GM18505 (cell line): ENCODE results near the gene SDC4.
"Not testable (repeated sequence)": the region's sequence is repeated elsewhere in the genome, so short reads cannot be mapped to it uniquely, and the experiment has no call there.

Source experiments
- ATAC-seq: cut with Tn5 transposase; IDR thresholded peaks from one replicate; pipeline ENCODE4 v1.9.1; 2021; ENCODE audit not compliant: unreplicated experiment
- POLR2A ChIP-seq: IDR thresholded peaks from 4 replicates; pipeline ENCODE4 v1.6.1; 2011; ENCODE audit warnings: borderline replicate concordance; ENCODE audit not compliant: insufficient read depth, insufficient read length; ENCODE audit errors: extremely low read depth

Gene SDC4

DNA sequence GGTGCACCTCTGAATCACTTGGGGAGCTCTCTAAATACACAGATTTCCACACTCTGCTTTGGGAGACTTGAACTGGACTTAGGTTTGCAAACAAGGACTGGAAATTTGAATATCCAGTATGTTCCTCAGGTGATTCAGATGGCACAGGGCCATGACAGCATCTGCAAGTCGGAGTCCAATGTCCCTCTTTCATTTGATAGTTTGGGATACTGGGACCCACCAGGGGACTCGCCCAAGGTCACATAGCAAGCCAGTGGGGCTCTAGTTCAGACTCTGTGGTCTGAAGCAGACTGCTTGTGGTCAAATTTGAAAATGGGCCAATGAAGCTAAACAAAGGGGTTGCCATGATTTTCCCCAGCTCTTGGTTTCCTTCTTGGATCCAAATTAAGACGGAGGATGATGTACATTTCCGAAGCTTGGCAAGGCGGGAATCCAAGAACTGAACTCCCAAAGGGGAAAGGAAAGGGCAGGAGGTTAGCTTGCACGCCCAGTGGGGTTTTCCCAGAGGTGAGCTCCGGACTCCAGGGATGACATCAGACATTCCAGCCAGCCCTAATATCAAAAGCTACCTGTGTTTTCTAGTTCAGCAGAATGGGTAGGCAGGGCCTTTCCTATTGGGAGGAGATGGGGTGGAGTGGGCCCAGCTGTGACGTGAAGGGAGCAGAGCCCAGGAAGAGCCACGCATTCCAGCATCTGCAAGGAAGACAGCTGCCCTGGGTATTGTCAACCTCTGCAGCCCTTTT lies 11.4 kb upstream of the SDC4 start:
- no peak for TF ChIP-seq POLR2A
- no peak for ATAC-seq

- no peak for TF ChIP-seq POLR2A
Measured at GRCh38 chr20:45359069-45359405, 10.8 kb upstream of the SDC4 start.

GRCh38 chr20:45358282-45359068 lies 10.3 kb upstream of the SDC4 start:
- ATAC-seq, result no peak
- TF ChIP-seq POLR2A, result no peak

More at GRCh38 chr20:45359069-45359405, 10.8 kb upstream of the SDC4 start:
- no peak for ATAC-seq

- no peak for ATAC-seq
- no peak for TF ChIP-seq POLR2A
Measured at GRCh38 chr20:45355209-45356084, 7.2 kb upstream of the SDC4 start.

DNA sequence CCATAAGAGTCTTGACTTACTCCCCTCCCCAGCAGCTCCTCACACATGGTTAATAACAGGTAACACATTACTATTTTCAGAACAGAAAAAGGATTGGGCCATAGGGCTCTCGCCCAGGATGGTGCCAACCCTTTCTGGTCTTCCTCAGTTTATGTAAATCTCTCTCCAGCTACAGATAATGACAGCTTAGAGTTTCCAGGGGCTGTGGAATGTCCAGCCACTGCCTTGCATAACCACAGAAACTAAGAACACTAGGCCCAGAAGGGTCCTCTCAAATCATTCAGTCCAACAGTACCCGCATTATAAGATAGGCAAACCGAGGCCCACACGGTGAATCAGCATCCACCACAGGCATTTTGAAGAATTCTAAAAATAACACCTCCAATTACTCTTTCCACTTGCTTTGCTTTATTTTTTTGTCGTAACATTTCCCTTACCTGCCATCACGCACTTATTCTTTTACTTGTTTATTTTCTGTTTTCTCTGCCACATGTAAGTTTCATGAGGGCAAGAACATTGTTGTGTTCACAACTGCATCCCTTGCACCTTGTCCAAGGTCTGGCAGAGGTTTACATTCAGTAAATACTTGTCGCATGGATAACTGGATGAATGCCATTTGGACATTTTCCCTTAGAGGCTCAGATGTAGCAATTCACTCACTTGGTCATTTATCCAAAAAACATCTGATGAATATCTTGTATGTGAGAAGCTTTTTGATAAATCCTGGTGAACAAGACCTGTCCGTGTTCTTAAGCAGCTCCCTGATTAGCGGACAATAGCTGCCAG lies 6.4 kb upstream of the SDC4 start:
- no peak for ATAC-seq
- no peak for TF ChIP-seq POLR2A

DNA sequence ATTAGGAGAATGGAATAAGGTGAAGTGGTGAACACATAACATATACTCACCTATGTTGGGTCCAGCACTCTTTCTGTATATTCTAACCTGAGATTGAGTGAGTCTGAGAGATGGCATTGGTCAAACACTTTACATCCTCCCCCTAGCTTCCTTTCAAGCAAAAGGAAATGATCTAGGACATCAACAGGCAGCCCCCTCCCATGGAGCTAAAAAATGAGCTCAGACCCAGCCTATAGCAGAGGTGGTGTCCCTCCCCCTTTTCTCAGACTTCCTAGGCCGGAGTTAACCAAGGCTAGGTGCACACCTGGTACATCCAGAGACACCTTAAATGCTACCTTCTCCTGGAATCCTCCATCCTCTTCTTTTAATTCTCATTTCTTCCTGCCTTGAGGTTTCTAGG lies 5.5 kb upstream of the SDC4 start:
- TF ChIP-seq POLR2A, result no peak
- no peak for ATAC-seq

GRCh38 chr20:45352729-45353128 lies 4.5 kb upstream of the SDC4 start:
- no peak for ATAC-seq
- no peak for TF ChIP-seq POLR2A

DNA sequence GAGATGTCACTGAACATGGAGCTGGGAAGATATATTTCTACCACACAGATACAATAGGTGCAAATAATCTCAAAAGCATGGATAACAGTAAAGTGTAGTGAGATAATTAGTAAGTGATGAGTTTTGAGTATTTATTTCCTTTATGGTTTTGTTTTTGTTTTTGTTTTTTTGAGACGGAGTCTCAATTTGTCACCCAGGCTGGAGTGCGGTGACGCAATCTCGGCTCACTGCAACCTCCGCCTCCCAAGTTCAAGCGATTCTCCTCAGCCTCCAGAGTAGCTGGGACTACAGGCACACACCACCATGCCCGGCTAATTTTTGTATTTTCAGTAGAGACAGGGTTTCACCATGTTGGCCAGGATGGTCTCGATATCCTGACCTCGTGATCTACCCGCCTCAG lies 2.6 kb upstream of the SDC4 start:
- ATAC-seq, result not testable (repeated sequence)

- no peak for TF ChIP-seq POLR2A
- no peak for ATAC-seq
Measured at GRCh38 chr20:45350217-45350616, 2.0 kb upstream of the SDC4 start.

DNA sequence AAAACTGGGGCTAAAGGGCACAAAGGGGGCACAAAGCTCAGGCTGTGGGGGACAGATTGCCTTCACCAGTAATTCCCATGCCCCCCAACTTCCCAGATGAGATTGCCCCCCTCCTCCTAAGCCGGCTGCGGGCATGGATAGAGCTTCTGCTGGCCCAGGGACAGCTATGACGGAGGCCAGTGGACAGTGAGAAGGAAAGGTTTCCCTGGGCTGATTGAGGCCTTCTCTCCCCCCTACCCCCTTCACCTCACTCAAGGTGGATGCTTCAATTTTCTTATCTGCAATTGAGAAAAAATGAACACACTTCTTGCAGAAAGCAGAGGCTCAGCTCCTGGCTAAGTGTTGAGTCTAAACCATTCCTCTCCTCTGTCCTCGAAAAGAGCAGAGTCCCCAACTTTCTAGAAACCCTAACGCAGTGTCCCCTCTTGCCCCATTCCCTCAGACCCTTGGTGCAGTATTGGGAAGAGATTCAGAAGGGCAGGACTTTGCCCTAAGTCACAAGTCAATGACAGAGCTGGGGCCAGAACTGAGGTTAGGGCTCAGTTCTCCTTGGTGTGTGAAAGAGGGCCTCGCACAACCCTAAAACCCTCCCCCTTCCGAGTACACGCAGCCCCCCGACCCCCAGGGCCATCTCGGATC lies 808 bp downstream of the SDC4 start:
- no peak for ATAC-seq
- TF ChIP-seq POLR2A, result no peak

GRCh38 chr20:45346851-45347250 lies 1.4 kb downstream of the SDC4 start:
- ATAC-seq, result no peak
- no peak for TF ChIP-seq POLR2A

GRCh38 chr20:45346291-45346718 lies 1.9 kb downstream of the SDC4 start:
- no peak for ATAC-seq
- no peak for TF ChIP-seq POLR2A

GRCh38 chr20:45345104-45345936 lies 2.9 kb downstream of the SDC4 start:
- no peak for ATAC-seq
- no peak for TF ChIP-seq POLR2A
